Measurements from ENCODE around the gene CUZD1.

DNA sequence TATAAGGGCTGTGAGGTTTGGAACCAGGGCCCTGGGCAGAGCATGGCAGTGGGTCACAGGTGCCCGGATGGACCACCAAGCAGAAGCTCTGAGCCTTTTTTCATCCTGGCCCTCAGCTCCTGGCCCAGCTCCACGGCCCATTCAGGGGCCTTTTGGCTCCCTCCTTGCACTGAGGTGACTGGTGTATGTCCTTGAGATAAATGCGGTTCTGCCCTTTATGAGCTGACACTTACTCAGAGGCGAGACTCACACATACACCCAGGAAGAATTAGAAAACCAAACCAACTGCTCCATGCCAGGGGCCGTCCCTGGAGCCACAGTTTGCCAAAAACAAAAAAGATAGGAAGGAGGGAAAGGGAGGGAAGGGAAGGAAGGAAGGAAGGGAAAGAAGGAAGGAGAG, 49.7 kb downstream of the CUZD1 start:
- TF ChIP-seq, protein P1, sequence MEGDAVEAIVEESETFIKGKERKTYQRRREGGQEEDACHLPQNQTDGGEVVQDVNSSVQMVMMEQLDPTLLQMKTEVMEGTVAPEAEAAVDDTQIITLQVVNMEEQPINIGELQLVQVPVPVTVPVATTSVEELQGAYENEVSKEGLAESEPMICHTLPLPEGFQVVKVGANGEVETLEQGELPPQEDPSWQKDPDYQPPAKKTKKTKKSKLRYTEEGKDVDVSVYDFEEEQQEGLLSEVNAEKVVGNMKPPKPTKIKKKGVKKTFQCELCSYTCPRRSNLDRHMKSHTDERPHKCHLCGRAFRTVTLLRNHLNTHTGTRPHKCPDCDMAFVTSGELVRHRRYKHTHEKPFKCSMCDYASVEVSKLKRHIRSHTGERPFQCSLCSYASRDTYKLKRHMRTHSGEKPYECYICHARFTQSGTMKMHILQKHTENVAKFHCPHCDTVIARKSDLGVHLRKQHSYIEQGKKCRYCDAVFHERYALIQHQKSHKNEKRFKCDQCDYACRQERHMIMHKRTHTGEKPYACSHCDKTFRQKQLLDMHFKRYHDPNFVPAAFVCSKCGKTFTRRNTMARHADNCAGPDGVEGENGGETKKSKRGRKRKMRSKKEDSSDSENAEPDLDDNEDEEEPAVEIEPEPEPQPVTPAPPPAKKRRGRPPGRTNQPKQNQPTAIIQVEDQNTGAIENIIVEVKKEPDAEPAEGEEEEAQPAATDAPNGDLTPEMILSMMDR (IDR thresholded peaks at IDR 0.05; ENCODE audit: borderline replicate concordance, extremely low read depth, low read length, poor library complexity, severe bottlenecking), result no peak
- no peak for TF ChIP-seq EZH2 (IDR thresholded peaks at IDR 0.05; ENCODE audit: borderline replicate concordance, low read depth, low read length, severe bottlenecking)
